H9 (cell line): Measurements from ENCODE around the gene ACP2. TPM values are rescaled to one million over a fixed set of nuclear protein-coding genes. Genes with fewer than 3 reads are reported as not detected.

ENCODE experiments used
- DNase-seq: peaks from one replicate; pipeline ENCODE4 v3.0.0-alpha.2; 2017
- H2AFZ ChIP-seq: one replicate; pipeline ENCODE4 v1.6.1; 2013; ENCODE audit warnings: mild to moderate bottlenecking, low read length, control low read depth, moderate library complexity
- H2AK5ac ChIP-seq: 2 replicates; pipeline ENCODE4 v1.6.1; 2013; ENCODE audit warnings: low read length, control low read depth, mixed read lengths; ENCODE audit not compliant: insufficient read length
- H2BK120ac ChIP-seq: one replicate; pipeline ENCODE4 v1.6.1; 2013; ENCODE audit warnings: low read depth, mild to moderate bottlenecking, low read length, control low read depth, inconsistent platforms; ENCODE audit not compliant: poor library complexity, severe bottlenecking
- H2BK12ac ChIP-seq: 2 replicates; pipeline ENCODE4 v1.6.1; 2013; ENCODE audit warnings: low read length, control low read depth, mixed read lengths, low read depth; ENCODE audit not compliant: insufficient read length
- H2BK15ac ChIP-seq: 2 replicates; pipeline ENCODE4 v1.6.1; 2013; ENCODE audit warnings: low read depth, low read length, control low read depth
- H2BK20ac ChIP-seq: one replicate; pipeline ENCODE4 v1.6.1; 2013; ENCODE audit warnings: low read depth, mild to moderate bottlenecking, low read length, control low read depth, inconsistent platforms; ENCODE audit not compliant: poor library complexity, severe bottlenecking
- H2BK5ac ChIP-seq: 2 replicates; pipeline ENCODE4 v1.6.1; 2013; ENCODE audit warnings: low read length, control low read depth, mixed read lengths; ENCODE audit not compliant: insufficient read length
- H3K14ac ChIP-seq: 2 replicates; pipeline ENCODE4 v1.6.1; 2013; ENCODE audit warnings: low read length, control low read depth; ENCODE audit not compliant: insufficient read depth
- H3K18ac ChIP-seq: 2 replicates; pipeline ENCODE4 v1.6.1; 2013; ENCODE audit warnings: low read depth, mild to moderate bottlenecking, mixed read lengths, low read length, control low read depth; ENCODE audit not compliant: insufficient read length
- H3K23ac ChIP-seq: 2 replicates; pipeline ENCODE4 v1.6.1; 2013; ENCODE audit warnings: low read length, control low read depth, mixed read lengths, low read depth; ENCODE audit not compliant: insufficient read length
- H3K23me2 ChIP-seq: 2 replicates; pipeline ENCODE4 v1.6.1; 2013; ENCODE audit warnings: low read depth, mild to moderate bottlenecking, mixed read lengths, low read length, control low read depth; ENCODE audit not compliant: insufficient read length, poor library complexity, severe bottlenecking
- H3K27ac ChIP-seq: 2 replicates; pipeline ENCODE4 v1.5.1; 2013; ENCODE audit warnings: low read length, control low read depth, mixed read lengths, low read depth; ENCODE audit not compliant: insufficient read length
- H3K27me3 ChIP-seq: 2 replicates; pipeline ENCODE4 v1.6.1; 2013; ENCODE audit warnings: low read length, control low read depth, inconsistent platforms; ENCODE audit not compliant: insufficient read depth
- H3K4ac ChIP-seq: 2 replicates; pipeline ENCODE4 v1.6.1; 2013; ENCODE audit warnings: low read depth, mild to moderate bottlenecking, control low read depth, inconsistent platforms, low read length, moderate library complexity
- H3K4me1 ChIP-seq: 2 replicates; pipeline ENCODE4 v1.6.1; 2013; ENCODE audit warnings: low read length, control low read depth, inconsistent platforms; ENCODE audit not compliant: insufficient read depth
- H3K4me2 ChIP-seq: 2 replicates; pipeline ENCODE4 v1.6.1; 2013; ENCODE audit warnings: low read length, control low read depth, mixed read lengths; ENCODE audit not compliant: insufficient read length, insufficient read depth
- H3K56ac ChIP-seq: 2 replicates; pipeline ENCODE4 v1.6.1; 2013; ENCODE audit warnings: low read depth, mild to moderate bottlenecking, mixed read lengths, low read length, control low read depth; ENCODE audit not compliant: insufficient read length
- H3K79me1 ChIP-seq: 2 replicates; pipeline ENCODE4 v1.6.1; 2013; ENCODE audit warnings: low read depth, mild to moderate bottlenecking, moderate library complexity, low read length, control low read depth, inconsistent platforms; ENCODE audit not compliant: insufficient read depth, poor library complexity, severe bottlenecking
- H3K79me2 ChIP-seq: 2 replicates; pipeline ENCODE4 v1.6.1; 2013; ENCODE audit warnings: low read length, control low read depth, inconsistent platforms; ENCODE audit not compliant: insufficient read depth
- H3K9ac ChIP-seq: 2 replicates; pipeline ENCODE4 v1.6.1; 2013; ENCODE audit warnings: low read length, control low read depth, mixed read lengths; ENCODE audit not compliant: insufficient read length; ENCODE audit errors: extremely low read depth
- H3K9me3 ChIP-seq: one replicate; pipeline ENCODE4 v1.6.1; 2013; ENCODE audit warnings: low read depth, low read length, inconsistent platforms; ENCODE audit not compliant: control insufficient read depth
- H3T11ph ChIP-seq: one replicate; pipeline ENCODE4 v1.6.1; 2013; ENCODE audit warnings: mild to moderate bottlenecking, low read length, control low read depth, inconsistent platforms
- H4K20me1 ChIP-seq: one replicate; pipeline ENCODE4 v1.6.1; 2013; ENCODE audit not compliant: control insufficient read depth, insufficient read length, insufficient read depth
- H4K5ac ChIP-seq: 2 replicates; pipeline ENCODE4 v1.6.1; 2013; ENCODE audit warnings: low read depth, mild to moderate bottlenecking, mixed read lengths, low read length, control low read depth; ENCODE audit not compliant: insufficient read length
- H4K8ac ChIP-seq: replicated peaks from 2 replicates; pipeline ENCODE4 v1.6.1; 2013; ENCODE audit warnings: low read length, control low read depth, mixed read lengths, low read depth; ENCODE audit not compliant: insufficient read length
- H4K91ac ChIP-seq: 2 replicates; pipeline ENCODE4 v1.6.1; 2013; ENCODE audit warnings: low read depth, mild to moderate bottlenecking, moderate library complexity, mixed read lengths, low read length, control low read depth; ENCODE audit not compliant: insufficient read length
- H3K27ac Mint-ChIP-seq, 3 experiments: 2 replicates in 2 of 3; 3 replicates in 1 of 3; pipeline ENCODE4 v1.8.0; 2020 to 2021; ENCODE audit warnings: mixed read lengths in 3 of 3, mild to moderate bottlenecking in 1 of 3, moderate library complexity in 1 of 3
- H3K27me3 Mint-ChIP-seq: 2 replicates; pipeline ENCODE4 v1.8.0; 2021; ENCODE audit warnings: low read depth, mild to moderate bottlenecking, moderate library complexity, mixed read lengths
- H3K36me3 Mint-ChIP-seq, 3 experiments: 2 replicates in 2 of 3; 3 replicates in 1 of 3; pipeline ENCODE4 v1.8.0; 2020 to 2021; ENCODE audit warnings: low read depth in 3 of 3, mixed read lengths in 3 of 3; ENCODE audit not compliant: insufficient read depth in 1 of 3
- H3K4me1 Mint-ChIP-seq, 2 experiments: 2 replicates each; pipeline ENCODE4 v1.8.0; 2020; ENCODE audit warnings: mixed read lengths in 2 of 2
- H3K4me3 Mint-ChIP-seq, 2 experiments: 2 replicates in 1 of 2; 3 replicates in 1 of 2; pipeline ENCODE4 v1.8.0; 2020 to 2021; ENCODE audit warnings: mild to moderate bottlenecking in 2 of 2, mixed read lengths in 2 of 2, moderate library complexity in 1 of 2
- H3K9me3 Mint-ChIP-seq, 2 experiments: 2 replicates in 1 of 2; 3 replicates in 1 of 2; pipeline ENCODE4 v1.8.0; 2020; ENCODE audit warnings: mild to moderate bottlenecking in 2 of 2, mixed read lengths in 2 of 2, moderate library complexity in 1 of 2
- WGBS: extraction: QIAGEN DNeasy Blood & Tissue Kit; methylation state at CpG from one replicate; pipeline ENCODE4 v1.1.7; 2013; ENCODE audit warnings: missing lambda C conversion rate, low lambda C conversion rate, mixed read lengths; ENCODE audit not compliant: insufficient read length; ENCODE audit errors: extremely low coverage; 5-methylcytosine and 5-hydroxymethylcytosine counted together
- total RNA-seq: library from RNA; stranded (reverse); gene quantifications from 2 replicates; pipeline ENCODE4 v1.2.1, GENCODE V29; 2021
- TF ChIP-seq, protein P1 (sequence below): fragments of 200-600 bp; sonication (generic); conservative IDR thresholded peaks from 3 replicates; pipeline ENCODE4 v1.8.0; 2021; ENCODE audit warnings: antibody characterized with exemption, mild to moderate bottlenecking

ACP2 gene
- total RNA-seq, 1 experiment from 2014 or later: 29.5 TPM

- Histone ChIP-seq H3K4me2 (peak overlapping the region; percentile 54), H2BK12ac (no peak overlapping the region), H4K91ac (peak overlapping the region; percentile 68), H2BK120ac (no peak overlapping the region), H4K20me1 (no peaks in the 10 kb centered on the region), H2AFZ (no peak overlapping the region), H4K5ac (no peak overlapping the region), H3K27me3 (no peaks in the 10 kb centered on the region), H3K23ac (no peak overlapping the region), H2BK15ac (no peak overlapping the region), H3T11ph (no peak overlapping the region), H3K79me1 (no peaks in the 10 kb centered on the region), H3K23me2 (peaks cover 4% of the 10 kb centered on the region), H4K8ac (no peak overlapping the region), H2BK5ac (no peak overlapping the region), H3K18ac (no peak overlapping the region), H3K14ac (peak overlapping the region; percentile 38; the same call in 1 of the 2 replicates), H3K27ac (no peak overlapping the region), H2AK5ac (no peak overlapping the region), H3K79me2 (peaks cover 3% of the 10 kb centered on the region; the same call in 1 of the 2 replicates), H3K56ac (no peak overlapping the region), H3K4me1 (no peaks in the 10 kb centered on the region; the same call in 1 of the 2 replicates), H3K9ac (no peak overlapping the region), H3K9me3 (no peaks in the 10 kb centered on the region), H2BK20ac (no peak overlapping the region), H3K4ac (no peak overlapping the region)
- no peak for DNase-seq
- Mint-ChIP-seq H3K4me1 (peaks cover 18 to 25% of the 10 kb centered on the region in 2 experiments), H3K36me3 (peaks cover 0 to 4% (median 0%) of the 10 kb centered on the region in 3 experiments; a peak in 2 of 7 replicates), H3K4me3 (peak overlapping the region; percentile 61 to 80; a peak in 4 of 5 replicates), H3K27me3 (no peaks in the 10 kb centered on the region; the same call in 1 of the 2 replicates), H3K9me3 (no peaks in the 10 kb centered on the region), H3K27ac (peak overlapping the region; percentile 91 to 97 (median 96))
- TF ChIP-seq, protein P1, sequence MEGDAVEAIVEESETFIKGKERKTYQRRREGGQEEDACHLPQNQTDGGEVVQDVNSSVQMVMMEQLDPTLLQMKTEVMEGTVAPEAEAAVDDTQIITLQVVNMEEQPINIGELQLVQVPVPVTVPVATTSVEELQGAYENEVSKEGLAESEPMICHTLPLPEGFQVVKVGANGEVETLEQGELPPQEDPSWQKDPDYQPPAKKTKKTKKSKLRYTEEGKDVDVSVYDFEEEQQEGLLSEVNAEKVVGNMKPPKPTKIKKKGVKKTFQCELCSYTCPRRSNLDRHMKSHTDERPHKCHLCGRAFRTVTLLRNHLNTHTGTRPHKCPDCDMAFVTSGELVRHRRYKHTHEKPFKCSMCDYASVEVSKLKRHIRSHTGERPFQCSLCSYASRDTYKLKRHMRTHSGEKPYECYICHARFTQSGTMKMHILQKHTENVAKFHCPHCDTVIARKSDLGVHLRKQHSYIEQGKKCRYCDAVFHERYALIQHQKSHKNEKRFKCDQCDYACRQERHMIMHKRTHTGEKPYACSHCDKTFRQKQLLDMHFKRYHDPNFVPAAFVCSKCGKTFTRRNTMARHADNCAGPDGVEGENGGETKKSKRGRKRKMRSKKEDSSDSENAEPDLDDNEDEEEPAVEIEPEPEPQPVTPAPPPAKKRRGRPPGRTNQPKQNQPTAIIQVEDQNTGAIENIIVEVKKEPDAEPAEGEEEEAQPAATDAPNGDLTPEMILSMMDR: no peak
- WGBS: no CpG with 5 or more reads among the region's 2 CpGs
These were observed 8.5 kb upstream of the ACP2 start for GRCh38 chr11:47257177-47257516.
